Fibroblast of lung (primary cell): ENCODE results near the gene CACFD1. TPM values are rescaled to one million over a fixed set of nuclear protein-coding genes. Genes with fewer than 3 reads are reported as not detected.

Source experiments
- DNase-seq, 2 donors: peaks; one replicate each; pipeline versions ENCODE4 v3.0.0 to v3.0.0-alpha.2; 2010; ENCODE audit warnings: low read depth in 2 of 2
- H2AFZ ChIP-seq: 2 replicates; pipeline ENCODE4 v1.5.1; 2012; ENCODE audit warnings: low read length, control low read depth, inconsistent platforms
- H3K27ac ChIP-seq: 2 replicates; pipeline ENCODE4 v1.5.1; 2011; ENCODE audit warnings: low read length, control low read depth; ENCODE audit not compliant: insufficient read depth
- H3K27me3 ChIP-seq: 2 replicates; pipeline ENCODE4 v1.5.1; 2011; ENCODE audit warnings: mild to moderate bottlenecking, low read length; ENCODE audit not compliant: control insufficient read depth, insufficient read depth
- H3K36me3 ChIP-seq: 2 replicates; pipeline ENCODE4 v1.5.1; 2011; ENCODE audit warnings: low read length; ENCODE audit not compliant: control insufficient read depth, insufficient read depth
- H3K4me1 ChIP-seq: 2 replicates; pipeline ENCODE4 v1.5.1; 2011; ENCODE audit warnings: low read length; ENCODE audit not compliant: control insufficient read depth, insufficient read depth; ENCODE audit errors: extremely low read depth
- H3K4me2 ChIP-seq: 2 replicates; pipeline ENCODE4 v1.5.1; 2011; ENCODE audit warnings: low read length, control low read depth; ENCODE audit not compliant: insufficient read depth; ENCODE audit errors: extremely low read depth
- H3K4me3 ChIP-seq, 4 experiments: fragments of 200-600 bp in 1 of 4; sonication (generic) in 1 of 4; replicated peaks in 1 of 4; 2 replicates each; pipeline ENCODE4 v1.5.1; 2011 to 2016; ENCODE audit warnings: low read length in 4 of 4, low read depth in 3 of 4, mild to moderate bottlenecking in 3 of 4, control low read depth in 2 of 4, inconsistent platforms in 1 of 4, mixed read lengths in 1 of 4; ENCODE audit not compliant: insufficient read depth in 1 of 4; ENCODE audit errors: control extremely low read depth in 1 of 4
- H3K79me2 ChIP-seq: 2 replicates; pipeline ENCODE4 v1.5.1; 2012; ENCODE audit warnings: mild to moderate bottlenecking, low read length, inconsistent platforms; ENCODE audit not compliant: control insufficient read depth, insufficient read depth
- H3K9ac ChIP-seq: 2 replicates; pipeline ENCODE4 v1.5.1; 2011; ENCODE audit warnings: mild to moderate bottlenecking, low read length, control low read depth; ENCODE audit not compliant: insufficient read depth
- H3K9me3 ChIP-seq: 2 replicates; pipeline ENCODE4 v1.5.1; 2012; ENCODE audit warnings: low read depth, low read length; ENCODE audit not compliant: control insufficient read depth, insufficient read depth
- H4K20me1 ChIP-seq: 2 replicates; pipeline ENCODE4 v1.5.1; 2011; ENCODE audit warnings: low read length; ENCODE audit not compliant: control insufficient read depth, insufficient read depth; ENCODE audit errors: extremely low read depth
- EZH2 ChIP-seq: IDR thresholded peaks from 2 replicates; pipeline ENCODE4 v1.5.1; 2012; ENCODE audit warnings: low read length, control low read depth, mild to moderate bottlenecking; ENCODE audit errors: missing control alignments
- polyA plus RNA-seq, 2 donors: library from polyadenylated mRNA; depleted of rRNA in 1 of 2; stranded (reverse) in 1 of 2; unstranded in 1 of 2; fragments of >200 nt; gene quantifications; 2 replicates each; pipeline ENCODE4 v1.2.1, GENCODE V29; 2011 to 2012; ENCODE audit warnings: missing spikeins in 1 of 2
- total RNA-seq: library from RNA; depleted of rRNA; stranded (reverse); fragments of >200 nt; gene quantifications from 2 replicates; pipeline ENCODE4 v1.2.1, GENCODE V29; 2014
- TF ChIP-seq, protein P1 (sequence below), 2 donors: IDR thresholded peaks in 1 of 2; conservative IDR thresholded peaks in 1 of 2; 1 replicate in 1 of 2; 2 replicates in 1 of 2; pipeline ENCODE4 v1.5.1; 2011 to 2012; ENCODE audit warnings: low read length in 2 of 2, control low read depth in 1 of 2, inconsistent platforms in 1 of 2, low read depth in 1 of 2, mild to moderate bottlenecking in 1 of 2

Gene CACFD1
- total and polyA plus RNA-seq, 2 donors (not counting 1 experiment from before 2014, with no cell fraction given): 4.7 to 9.1 TPM

DNA sequence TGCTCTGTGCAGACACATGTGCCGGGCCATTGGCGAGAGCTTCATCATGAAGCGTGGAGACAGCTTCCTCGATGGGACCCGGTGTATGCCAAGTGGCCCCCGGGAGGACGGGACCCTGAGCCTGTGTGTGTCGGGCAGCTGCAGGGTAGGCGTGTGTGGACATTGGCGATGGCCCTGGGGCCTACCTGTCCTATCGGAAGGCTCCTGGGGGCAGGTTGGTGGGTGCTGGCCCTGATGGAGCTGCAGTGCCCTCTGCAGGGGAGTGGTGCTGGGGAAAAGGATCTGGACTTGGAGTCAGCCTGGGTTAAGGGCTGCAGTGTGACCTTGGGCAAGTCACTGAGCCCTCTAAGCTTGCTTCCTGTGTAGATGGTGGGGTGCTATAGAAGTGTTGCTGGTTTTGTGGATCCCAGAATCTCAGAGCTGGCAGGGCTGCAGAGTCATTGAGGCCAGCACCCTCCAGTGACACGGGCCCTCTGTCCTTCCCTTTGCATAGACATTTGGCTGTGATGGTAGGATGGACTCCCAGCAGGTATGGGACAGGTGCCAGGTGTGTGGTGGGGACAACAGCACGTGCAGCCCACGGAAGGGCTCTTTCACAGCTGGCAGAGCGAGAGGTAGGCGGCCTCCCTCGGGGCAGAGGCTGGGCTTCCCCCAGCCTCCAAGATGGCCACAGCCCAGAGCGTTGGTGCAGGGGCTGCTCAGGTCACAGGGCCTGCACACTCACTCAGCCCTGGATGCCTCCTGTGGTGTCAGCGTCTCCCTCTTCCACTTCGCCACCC is 21.8 kb upstream of the CACFD1 start:
- Histone ChIP-seq H3K4me2 (no peak overlapping the region), H3K27ac (no peak overlapping the region), H3K4me1 (no peaks in the 10 kb centered on the region), H3K27me3 (no peaks in the 10 kb centered on the region), H3K9me3 (no peaks in the 10 kb centered on the region), H3K36me3 (no peaks in the 10 kb centered on the region), H3K9ac (peak overlapping the region; percentile 30), H2AFZ (no peak overlapping the region), H4K20me1 (no peaks in the 10 kb centered on the region), H3K4me3 (no peak overlapping the region), H3K79me2 (no peaks in the 10 kb centered on the region)
- DNase-seq: no peak
- TF ChIP-seq EZH2: no peak
- TF ChIP-seq, protein P1, sequence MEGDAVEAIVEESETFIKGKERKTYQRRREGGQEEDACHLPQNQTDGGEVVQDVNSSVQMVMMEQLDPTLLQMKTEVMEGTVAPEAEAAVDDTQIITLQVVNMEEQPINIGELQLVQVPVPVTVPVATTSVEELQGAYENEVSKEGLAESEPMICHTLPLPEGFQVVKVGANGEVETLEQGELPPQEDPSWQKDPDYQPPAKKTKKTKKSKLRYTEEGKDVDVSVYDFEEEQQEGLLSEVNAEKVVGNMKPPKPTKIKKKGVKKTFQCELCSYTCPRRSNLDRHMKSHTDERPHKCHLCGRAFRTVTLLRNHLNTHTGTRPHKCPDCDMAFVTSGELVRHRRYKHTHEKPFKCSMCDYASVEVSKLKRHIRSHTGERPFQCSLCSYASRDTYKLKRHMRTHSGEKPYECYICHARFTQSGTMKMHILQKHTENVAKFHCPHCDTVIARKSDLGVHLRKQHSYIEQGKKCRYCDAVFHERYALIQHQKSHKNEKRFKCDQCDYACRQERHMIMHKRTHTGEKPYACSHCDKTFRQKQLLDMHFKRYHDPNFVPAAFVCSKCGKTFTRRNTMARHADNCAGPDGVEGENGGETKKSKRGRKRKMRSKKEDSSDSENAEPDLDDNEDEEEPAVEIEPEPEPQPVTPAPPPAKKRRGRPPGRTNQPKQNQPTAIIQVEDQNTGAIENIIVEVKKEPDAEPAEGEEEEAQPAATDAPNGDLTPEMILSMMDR (conservative IDR thresholded peaks at IDR 0.05 in 1 of 2, IDR thresholded peaks at IDR 0.05 in 1 of 2; ENCODE audit: low read depth in 1 of 2, low read length in 2 of 2): peak in 1 of 2 donors; percentile 23

DNA sequence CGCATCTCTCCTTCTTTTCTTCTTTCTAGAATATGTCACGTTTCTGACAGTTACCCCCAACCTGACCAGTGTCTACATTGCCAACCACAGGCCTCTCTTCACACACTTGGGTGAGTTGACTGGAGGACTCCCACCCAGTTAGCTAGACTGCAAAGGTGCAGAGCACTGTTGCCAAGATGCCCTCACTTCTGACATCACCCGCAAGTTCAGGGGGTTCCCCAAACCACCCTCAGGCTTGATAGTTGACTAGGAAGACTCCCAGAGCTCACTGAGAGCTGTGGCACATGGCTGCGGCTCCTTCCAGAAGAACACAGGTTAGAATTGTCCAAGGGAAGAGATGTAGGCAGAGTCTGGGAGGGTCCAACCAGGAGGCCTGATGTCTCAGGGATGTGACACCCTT is 20.4 kb upstream of the CACFD1 start:
- Histone ChIP-seq H3K4me1 (no peaks in the 10 kb centered on the region), H4K20me1 (no peaks in the 10 kb centered on the region), H3K4me3 (no peak overlapping the region), H3K4me2 (no peak overlapping the region), H3K9me3 (no peaks in the 10 kb centered on the region), H3K36me3 (no peaks in the 10 kb centered on the region), H3K27me3 (no peaks in the 10 kb centered on the region), H3K79me2 (no peaks in the 10 kb centered on the region), H2AFZ (no peak overlapping the region), H3K9ac (no peak overlapping the region), H3K27ac (no peak overlapping the region)
- no peak for DNase-seq
- TF ChIP-seq EZH2: no peak
- TF ChIP-seq, protein P1 (conservative IDR thresholded peaks at IDR 0.05 in 1 of 2, IDR thresholded peaks at IDR 0.05 in 1 of 2; ENCODE audit: low read depth in 1 of 2, low read length in 2 of 2): no peak

DNA sequence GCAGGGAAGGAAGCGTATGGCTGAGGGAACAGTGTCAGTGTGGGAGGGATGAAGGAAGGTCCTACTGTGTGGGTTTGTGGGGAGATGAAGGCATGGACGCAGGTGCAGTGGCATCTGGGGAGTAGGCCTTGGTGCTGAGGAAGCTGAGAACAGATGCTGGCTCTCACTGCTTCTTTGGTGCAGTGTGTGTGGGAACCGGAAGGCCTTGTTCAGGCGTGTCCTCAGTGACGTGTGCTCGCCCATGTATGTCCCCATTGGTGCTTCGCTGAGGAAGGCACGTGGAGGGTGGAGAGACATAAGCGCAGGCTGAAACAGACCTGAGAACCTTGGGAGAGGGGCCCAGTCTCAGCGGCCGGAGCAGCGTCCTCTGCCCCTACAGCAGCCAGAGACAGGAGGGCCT is 18.9 kb upstream of the CACFD1 start:
- Histone ChIP-seq H3K4me2 (no peak overlapping the region), H3K4me3 (no peak overlapping the region), H3K79me2 (no peaks in the 10 kb centered on the region), H3K27me3 (no peaks in the 10 kb centered on the region), H3K9me3 (no peaks in the 10 kb centered on the region), H3K9ac (no peak overlapping the region), H2AFZ (no peak overlapping the region), H3K36me3 (no peaks in the 10 kb centered on the region), H3K27ac (no peak overlapping the region), H4K20me1 (no peaks in the 10 kb centered on the region), H3K4me1 (no peaks in the 10 kb centered on the region)
- DNase-seq: no peak
- TF ChIP-seq EZH2: no peak
- TF ChIP-seq, protein P1 (conservative IDR thresholded peaks at IDR 0.05 in 1 of 2, IDR thresholded peaks at IDR 0.05 in 1 of 2; ENCODE audit: low read depth in 1 of 2, low read length in 2 of 2): no peak
